Mesenchymal stem cell (in vitro differentiated cells and primary cell): Measurements from ENCODE around the gene TAPT1. TPM values are rescaled to one million over a fixed set of nuclear protein-coding genes. Genes with fewer than 3 reads are reported as not detected.
A peak's percentile ranks its signal among the peaks of the same experiment; 100 is the strongest.

Source experiments
- DNase-seq: peaks from one replicate; pipeline ENCODE4 v3.0.0-alpha.2; 2013
- H2AFZ ChIP-seq: one replicate; pipeline ENCODE4 v1.6.1; 2013; ENCODE audit warnings: low read depth, mild to moderate bottlenecking, control low read depth, inconsistent platforms, low read length, moderate library complexity
- H2AK5ac ChIP-seq: 2 replicates; pipeline ENCODE4 v1.6.1; 2013; ENCODE audit warnings: low read length, moderate library complexity, mild to moderate bottlenecking, inconsistent platforms; ENCODE audit not compliant: severe bottlenecking
- H2BK120ac ChIP-seq: one replicate; pipeline ENCODE4 v1.6.1; 2013; ENCODE audit warnings: low read depth, mild to moderate bottlenecking, inconsistent platforms, low read length, moderate library complexity
- H2BK12ac ChIP-seq, 2 experiments: one replicate each; pipeline ENCODE4 v1.6.1; 2013; ENCODE audit warnings: inconsistent platforms in 2 of 2, low read length in 2 of 2, mild to moderate bottlenecking in 2 of 2, moderate library complexity in 2 of 2, control low read depth in 1 of 2
- H2BK15ac ChIP-seq: one replicate; pipeline ENCODE4 v1.6.1; 2013; ENCODE audit warnings: mild to moderate bottlenecking, low read depth, inconsistent platforms; ENCODE audit not compliant: poor library complexity, severe bottlenecking
- H2BK5ac ChIP-seq: 2 replicates; pipeline ENCODE4 v1.6.1; 2013; ENCODE audit warnings: low read depth, mild to moderate bottlenecking, low read length, control low read depth, inconsistent platforms; ENCODE audit not compliant: poor library complexity, severe bottlenecking
- H3K14ac ChIP-seq, 2 experiments: one replicate each; pipeline ENCODE4 v1.6.1; 2013; ENCODE audit warnings: inconsistent platforms in 2 of 2, low read length in 2 of 2, control low read depth in 1 of 2, mild to moderate bottlenecking in 1 of 2, moderate library complexity in 1 of 2
- H3K18ac ChIP-seq, 2 experiments: one replicate each; pipeline ENCODE4 v1.6.1; 2013; ENCODE audit warnings: inconsistent platforms in 2 of 2, low read length in 2 of 2, control low read depth in 1 of 2, low read depth in 1 of 2, mild to moderate bottlenecking in 1 of 2
- H3K23ac ChIP-seq, 2 experiments: one replicate each; pipeline ENCODE4 v1.6.1; 2013; ENCODE audit warnings: inconsistent platforms in 2 of 2, low read length in 2 of 2, mild to moderate bottlenecking in 2 of 2, moderate library complexity in 2 of 2, control low read depth in 1 of 2
- H3K27ac ChIP-seq: 2 replicates; pipeline ENCODE4 v1.5.1; 2013; ENCODE audit warnings: mild to moderate bottlenecking, moderate library complexity, low read length, control low read depth, inconsistent platforms; ENCODE audit not compliant: poor library complexity, severe bottlenecking
- H3K27me3 ChIP-seq, 2 experiments: 2 replicates each; pipeline versions ENCODE4 v1.6.1 to v1.7.0; 2013; ENCODE audit warnings: low read length in 2 of 2, mild to moderate bottlenecking in 2 of 2, moderate library complexity in 2 of 2, control low read depth in 1 of 2, inconsistent platforms in 1 of 2; ENCODE audit not compliant: control insufficient read depth in 1 of 2, insufficient read depth in 1 of 2
- H3K36me3 ChIP-seq, 2 experiments: 2 replicates each; pipeline versions ENCODE4 v1.6.1 to v1.7.0; 2013; ENCODE audit warnings: low read length in 2 of 2, control low read depth in 1 of 2, inconsistent platforms in 1 of 2, low read depth in 1 of 2, mild to moderate bottlenecking in 1 of 2; ENCODE audit not compliant: insufficient read depth in 2 of 2, control insufficient read depth in 1 of 2
- H3K4ac ChIP-seq, 2 experiments: one replicate each; pipeline ENCODE4 v1.6.1; 2013; ENCODE audit warnings: inconsistent platforms in 2 of 2, low read length in 2 of 2, mild to moderate bottlenecking in 2 of 2, moderate library complexity in 2 of 2, control low read depth in 1 of 2, low read depth in 1 of 2
- H3K4me1 ChIP-seq: 2 replicates; pipeline ENCODE4 v1.6.1; 2013; ENCODE audit warnings: low read depth, low read length, control low read depth; ENCODE audit not compliant: control insufficient read depth, insufficient read depth
- H3K4me2 ChIP-seq: 2 replicates; pipeline ENCODE4 v1.6.1; 2013; ENCODE audit warnings: low read length, mild to moderate bottlenecking, inconsistent platforms; ENCODE audit not compliant: poor library complexity, severe bottlenecking
- H3K4me3 ChIP-seq, 2 experiments: 2 replicates each; pipeline versions ENCODE4 v1.5.1 to v1.7.0; 2013; ENCODE audit warnings: low read length in 2 of 2, mild to moderate bottlenecking in 2 of 2, control low read depth in 1 of 2, low read depth in 1 of 2; ENCODE audit not compliant: insufficient read depth in 1 of 2
- H3K79me1 ChIP-seq: replicated peaks from 2 replicates; pipeline ENCODE4 v1.6.1; 2013; ENCODE audit warnings: mild to moderate bottlenecking, control low read depth, low read length, inconsistent platforms; ENCODE audit not compliant: poor library complexity, severe bottlenecking
- H3K9ac ChIP-seq: 2 replicates; pipeline ENCODE4 v1.7.0; 2013; ENCODE audit warnings: mild to moderate bottlenecking, low read length, moderate library complexity
- H3K9me3 ChIP-seq: 2 replicates; pipeline ENCODE4 v1.7.0; 2013; ENCODE audit warnings: mild to moderate bottlenecking, low read length; ENCODE audit not compliant: control insufficient read depth
- H4K8ac ChIP-seq: one replicate; pipeline ENCODE4 v1.6.1; 2013; ENCODE audit warnings: inconsistent platforms, mild to moderate bottlenecking, low read length, moderate library complexity
- H4K91ac ChIP-seq: one replicate; pipeline ENCODE4 v1.6.1; 2013; ENCODE audit warnings: mild to moderate bottlenecking, low read length, inconsistent platforms
- WGBS: methylation state at CpG from one replicate; pipeline ENCODE4 v1.1.7; 2013; ENCODE audit warnings: mixed read lengths; 5-methylcytosine and 5-hydroxymethylcytosine counted together
- polyA plus RNA-seq, 2 experiments: library from polyadenylated mRNA; stranded (reverse); fragments of 200-250 nt; gene quantifications; one replicate each; pipeline ENCODE4 v1.2.3, GENCODE V29; 2013

Gene TAPT1
- 5.8 TPM for polyA plus RNA-seq (2013, experiment 1 of 2)
- 6.2 TPM for polyA plus RNA-seq (2013, experiment 2 of 2)

DNA sequence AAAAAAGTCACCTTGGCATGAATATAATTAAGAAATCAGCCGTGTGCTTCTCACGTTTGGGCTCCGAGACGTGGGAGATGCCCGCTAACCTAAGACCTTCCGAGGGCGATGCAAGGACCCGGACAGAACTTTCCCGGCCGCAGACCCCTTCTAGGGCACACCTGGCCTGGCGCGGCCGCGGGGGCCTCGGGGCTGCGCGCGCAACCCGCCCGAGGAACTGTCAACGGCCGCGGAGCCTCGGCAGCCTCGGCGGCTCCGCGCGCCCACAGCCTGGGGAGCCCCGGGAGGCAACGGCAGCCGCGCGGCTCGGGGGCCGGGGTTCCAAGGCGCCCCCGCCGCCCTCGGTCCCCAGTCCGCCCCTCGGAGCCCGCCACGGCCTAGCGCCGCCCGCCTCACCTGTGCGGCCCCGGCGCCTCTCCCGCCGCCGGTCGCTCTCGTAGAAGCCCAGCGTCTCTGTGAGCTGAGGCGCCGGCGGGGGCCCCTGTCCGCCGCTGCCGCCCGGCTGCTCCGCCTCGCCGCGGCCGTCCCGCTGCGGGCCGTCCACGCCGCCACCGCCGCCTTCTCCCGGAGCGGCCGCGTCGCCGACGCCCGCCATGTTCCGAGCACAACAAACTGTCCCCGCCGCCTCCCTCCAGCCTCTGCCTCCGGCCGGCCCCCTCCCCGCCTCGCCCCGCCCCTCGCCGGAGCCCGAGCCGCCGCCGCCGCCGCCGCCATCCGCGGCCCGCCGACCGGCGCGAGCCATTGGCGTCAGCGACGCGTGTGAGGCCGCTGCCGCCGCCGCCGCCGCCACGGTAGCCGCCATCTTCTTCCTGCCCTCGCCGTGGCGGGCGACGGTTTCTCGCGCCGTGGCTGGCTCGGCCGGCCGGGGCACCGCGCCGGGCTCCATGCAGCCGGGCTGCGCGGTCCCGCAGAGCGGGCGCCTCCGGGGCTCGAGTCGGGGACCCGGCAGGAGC lies at the start of gene TAPT1:
Gene TAPT1, minus strand, starts transcription at position 609 of the 953 bp plus-strand sequence. Its CDS starts 14 bp downstream, at position 595.
- peak within 1 kb of the TSS; percentile 93 for H2BK15ac ChIP-seq
- peak within 1 kb of the TSS; percentile 72 to 81 for H3K23ac ChIP-seq
- under 1% methylated on average over 76 of the region's 143 CpGs for WGBS
- peaks cover 17% of the 10 kb centered on the region for H3K79me1 ChIP-seq
- H2BK120ac ChIP-seq: peak within 1 kb of the TSS; percentile 97
- peak within 1 kb of the TSS; percentile 85 to 95 for H3K18ac ChIP-seq
- peak within 1 kb of the TSS; percentile 95 to 96 for H3K4me3 ChIP-seq
- H3K9me3 ChIP-seq: no peaks in the 10 kb centered on the region
- peak within 1 kb of the TSS; percentile 94 for H2BK5ac ChIP-seq
- H3K27ac ChIP-seq: peak within 1 kb of the TSS; percentile 68
- H3K4ac ChIP-seq: peak within 1 kb of the TSS; percentile 91 to 95
- peak within 1 kb of the TSS; percentile 87 for H3K4me2 ChIP-seq
- peak within 1 kb of the TSS; percentile 66 to 92 for H3K14ac ChIP-seq
- peaks cover 4% of the 10 kb centered on the region for H3K4me1 ChIP-seq
- peak; percentile 68 for DNase-seq
- H2AFZ ChIP-seq: peak within 1 kb of the TSS; percentile 76
- no peaks in the 10 kb centered on the region for H3K36me3 ChIP-seq
- H2AK5ac ChIP-seq: no peak within 1 kb of the TSS
- peak within 1 kb of the TSS in 1 of 2 experiments; percentile 13 for H2BK12ac ChIP-seq
- H4K91ac ChIP-seq: peak within 1 kb of the TSS; percentile 90
- no peaks in the 10 kb centered on the region for H3K27me3 ChIP-seq
- H3K9ac ChIP-seq: peak within 1 kb of the TSS; percentile 94
- H4K8ac ChIP-seq: peak within 1 kb of the TSS; percentile 95

DNA sequence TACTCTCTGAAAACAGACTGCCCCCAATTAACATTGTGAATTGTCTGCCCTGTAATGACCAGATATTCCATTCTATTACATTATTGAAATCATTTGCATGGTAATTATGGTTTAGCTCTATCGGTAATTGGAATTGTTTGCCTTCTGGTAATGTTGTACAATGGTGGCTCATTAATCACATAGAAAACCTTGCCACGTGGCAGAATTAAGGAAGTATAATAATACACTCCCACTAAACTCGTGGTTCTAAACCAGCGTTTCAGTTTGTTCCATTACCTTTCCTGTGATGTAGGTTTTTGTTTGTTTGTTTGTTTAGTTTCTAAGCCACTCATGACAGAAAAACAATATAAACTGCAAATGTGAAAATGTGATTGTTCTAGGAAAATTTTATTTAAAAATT lies 45.1 kb upstream of the TAPT1 start:
- Histone ChIP-seq H3K9me3 (peaks cover 5% of the 10 kb centered on the region), H3K79me1 (no peaks in the 10 kb centered on the region), H4K8ac (no peak overlapping the region), H3K23ac (no peak overlapping the region), H3K36me3 (peaks cover 0 to 4% of the 10 kb centered on the region in 2 experiments), H3K4ac (no peak overlapping the region), H2BK5ac (no peak overlapping the region), H2AFZ (no peak overlapping the region), H3K27me3 (no peaks in the 10 kb centered on the region), H2AK5ac (no peak overlapping the region), H3K4me1 (no peaks in the 10 kb centered on the region), H3K4me2 (no peak overlapping the region), H2BK15ac (no peak overlapping the region), H3K4me3 (no peak overlapping the region), H3K18ac (no peak overlapping the region), H3K27ac (no peak overlapping the region), H3K9ac (no peak overlapping the region), H4K91ac (no peak overlapping the region), H2BK12ac (no peak overlapping the region), H3K14ac (no peak overlapping the region), H2BK120ac (no peak overlapping the region)
- DNase-seq: no peak
- WGBS: no CpG with 5 or more reads among the region's 4 CpGs

DNA sequence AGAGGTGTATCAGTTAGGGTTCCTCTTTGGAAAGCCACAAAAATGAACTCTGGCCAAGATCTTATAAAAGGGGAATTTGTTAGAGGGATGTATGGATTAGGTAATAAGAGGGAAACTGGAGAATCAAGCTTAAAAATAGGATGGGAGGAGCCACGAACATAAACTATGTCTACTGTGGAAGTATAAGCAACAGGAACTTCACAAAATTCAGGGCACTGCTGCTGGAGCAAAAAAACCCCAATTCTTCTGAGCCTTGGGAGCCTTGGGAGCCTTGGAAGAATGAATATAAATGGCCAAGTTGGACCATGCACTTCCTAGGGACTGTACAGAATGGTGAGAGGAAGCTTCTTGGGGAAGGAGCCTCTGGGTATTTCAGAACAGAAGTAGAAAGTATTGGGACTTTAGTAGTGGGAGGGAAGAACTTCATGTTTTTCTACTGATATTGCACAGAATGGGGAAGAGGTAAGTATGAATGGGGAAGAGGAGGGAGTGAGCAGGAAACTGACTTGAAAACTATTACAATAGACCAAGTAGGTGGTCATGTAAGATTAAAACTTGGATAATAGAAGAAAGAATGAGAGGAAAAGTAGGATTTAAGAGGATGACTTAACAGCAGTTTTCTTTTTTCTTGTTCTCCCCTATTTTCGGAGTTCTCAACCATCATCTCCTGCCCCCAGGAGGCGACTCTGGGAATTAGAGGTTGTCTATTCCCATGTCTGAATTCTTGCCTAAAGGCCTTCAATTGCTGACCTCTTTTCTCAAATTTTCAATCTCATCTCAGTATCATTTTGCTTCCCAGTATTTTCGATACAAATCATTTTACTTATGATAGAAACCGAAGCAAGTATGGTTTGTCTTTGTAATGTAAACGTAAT lies 44.4 kb upstream of the TAPT1 start:
- Histone ChIP-seq H2BK5ac (no peak overlapping the region), H3K9ac (peak overlapping the region; percentile 58), H3K14ac (no peak overlapping the region), H3K4me2 (no peak overlapping the region), H2BK120ac (no peak overlapping the region), H3K18ac (no peak overlapping the region), H3K23ac (no peak overlapping the region), H3K27ac (peak overlapping the region; percentile 4), H2BK15ac (no peak overlapping the region), H3K4ac (no peak overlapping the region), H2BK12ac (no peak overlapping the region), H3K9me3 (no peaks in the 10 kb centered on the region), H2AK5ac (no peak overlapping the region), H3K4me1 (no peaks in the 10 kb centered on the region), H3K79me1 (no peaks in the 10 kb centered on the region), H4K91ac (no peak overlapping the region), H3K36me3 (peaks cover 0 to 4% of the 10 kb centered on the region in 2 experiments), H4K8ac (no peak overlapping the region), H2AFZ (no peak overlapping the region), H3K4me3 (peak overlapping the region in 1 of 2 experiments; percentile 1), H3K27me3 (no peaks in the 10 kb centered on the region)
- DNase-seq: no peak
- 64% methylated on average over 3 of the region's 6 CpGs for WGBS
